Measurements from ENCODE around the gene ATP9A. TPM values are rescaled to one million over a fixed set of nuclear protein-coding genes. Genes with fewer than 3 reads are reported as not detected.
A peak's percentile ranks its signal among the peaks of the same experiment; 100 is the strongest.

ATP9A gene
- total RNA-seq, 1 experiment from 2014 or later: 18.6 TPM

DNA sequence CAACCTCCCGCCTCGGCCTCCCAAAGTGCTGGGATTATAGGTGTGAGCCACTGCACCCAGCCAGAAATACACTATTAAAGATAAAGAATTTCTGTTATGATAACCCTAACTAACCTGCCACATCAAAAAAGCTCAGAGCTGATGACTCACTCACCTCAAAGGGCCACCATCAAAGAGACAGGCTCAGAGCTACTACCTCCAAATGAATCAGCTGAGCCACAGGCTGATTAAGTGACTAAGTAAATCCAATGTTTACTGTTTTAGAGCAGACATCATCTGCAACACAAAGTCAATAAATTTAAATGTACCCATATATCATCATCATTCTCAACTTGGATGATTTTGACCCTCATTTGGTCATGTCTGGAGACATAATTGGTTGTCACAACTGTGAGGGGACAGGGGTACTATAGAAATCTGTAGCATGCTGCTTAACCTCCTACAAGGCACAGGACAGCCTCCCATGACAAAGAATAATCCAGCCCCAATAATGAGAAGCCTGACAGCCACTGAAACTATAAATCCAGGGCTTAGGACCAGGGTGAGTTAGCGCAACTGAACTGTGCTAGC lies 106.5 kb downstream of the ATP9A start:
- peaks cover 35% of the 10 kb centered on the region for H3F3A ChIP-seq (ENCODE audit: insufficient read depth, low read depth)
- CTCF ChIA-PET: interaction anchor here (0.7 kb wide), 2 partner anchors 39 to 81 kb away, joined by 4 to 9 read pairs; no protein-coding TSS in a partner anchor
- TF ChIP-seq, protein P1, sequence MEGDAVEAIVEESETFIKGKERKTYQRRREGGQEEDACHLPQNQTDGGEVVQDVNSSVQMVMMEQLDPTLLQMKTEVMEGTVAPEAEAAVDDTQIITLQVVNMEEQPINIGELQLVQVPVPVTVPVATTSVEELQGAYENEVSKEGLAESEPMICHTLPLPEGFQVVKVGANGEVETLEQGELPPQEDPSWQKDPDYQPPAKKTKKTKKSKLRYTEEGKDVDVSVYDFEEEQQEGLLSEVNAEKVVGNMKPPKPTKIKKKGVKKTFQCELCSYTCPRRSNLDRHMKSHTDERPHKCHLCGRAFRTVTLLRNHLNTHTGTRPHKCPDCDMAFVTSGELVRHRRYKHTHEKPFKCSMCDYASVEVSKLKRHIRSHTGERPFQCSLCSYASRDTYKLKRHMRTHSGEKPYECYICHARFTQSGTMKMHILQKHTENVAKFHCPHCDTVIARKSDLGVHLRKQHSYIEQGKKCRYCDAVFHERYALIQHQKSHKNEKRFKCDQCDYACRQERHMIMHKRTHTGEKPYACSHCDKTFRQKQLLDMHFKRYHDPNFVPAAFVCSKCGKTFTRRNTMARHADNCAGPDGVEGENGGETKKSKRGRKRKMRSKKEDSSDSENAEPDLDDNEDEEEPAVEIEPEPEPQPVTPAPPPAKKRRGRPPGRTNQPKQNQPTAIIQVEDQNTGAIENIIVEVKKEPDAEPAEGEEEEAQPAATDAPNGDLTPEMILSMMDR (conservative IDR thresholded peaks at IDR 0.05): no peak
- TF ChIP-seq EZH2 (IDR thresholded peaks at IDR 0.05; ENCODE audit: low read depth): no peak
- H3K9me3 ChIP-seq (ENCODE audit: insufficient read depth, low read depth): no peaks in the 10 kb centered on the region
- no peaks in the 10 kb centered on the region for H3K27me3 ChIP-seq (ENCODE audit: insufficient read depth, low read depth)
- H2AFZ ChIP-seq: no peak overlapping the region
- H3K4me2 ChIP-seq: peak overlapping the region; percentile 12; the same call in 1 of the 2 replicates
- no TSS peak for BruUV-seq (replicated peaks)
- POLR2A ChIA-PET (ENCODE audit: unreplicated experiment): no interaction called here
- no peaks in the 10 kb centered on the region for H4K20me1 ChIP-seq (ENCODE audit: insufficient read depth)
- DNase-seq: peak; percentile 16 to 93
- H3K27ac ChIP-seq: peak overlapping the region; percentile 51
- H3K4me3 ChIP-seq: no peak overlapping the region
- no peaks in the 10 kb centered on the region for H3K79me2 ChIP-seq (ENCODE audit: low read depth)
- no peaks in the 10 kb centered on the region for H3K9me2 ChIP-seq (ENCODE audit: insufficient read depth)
- H3K4me1 ChIP-seq (replicated peaks; ENCODE audit: insufficient read depth): peaks cover 44% of the 10 kb centered on the region
- intact Hi-C loops (cut with micrococcal nuclease; ENCODE audit: unreplicated experiment): no loop called here
- H3K36me3 ChIP-seq (ENCODE audit: low read depth): no peaks in the 10 kb centered on the region

DNA sequence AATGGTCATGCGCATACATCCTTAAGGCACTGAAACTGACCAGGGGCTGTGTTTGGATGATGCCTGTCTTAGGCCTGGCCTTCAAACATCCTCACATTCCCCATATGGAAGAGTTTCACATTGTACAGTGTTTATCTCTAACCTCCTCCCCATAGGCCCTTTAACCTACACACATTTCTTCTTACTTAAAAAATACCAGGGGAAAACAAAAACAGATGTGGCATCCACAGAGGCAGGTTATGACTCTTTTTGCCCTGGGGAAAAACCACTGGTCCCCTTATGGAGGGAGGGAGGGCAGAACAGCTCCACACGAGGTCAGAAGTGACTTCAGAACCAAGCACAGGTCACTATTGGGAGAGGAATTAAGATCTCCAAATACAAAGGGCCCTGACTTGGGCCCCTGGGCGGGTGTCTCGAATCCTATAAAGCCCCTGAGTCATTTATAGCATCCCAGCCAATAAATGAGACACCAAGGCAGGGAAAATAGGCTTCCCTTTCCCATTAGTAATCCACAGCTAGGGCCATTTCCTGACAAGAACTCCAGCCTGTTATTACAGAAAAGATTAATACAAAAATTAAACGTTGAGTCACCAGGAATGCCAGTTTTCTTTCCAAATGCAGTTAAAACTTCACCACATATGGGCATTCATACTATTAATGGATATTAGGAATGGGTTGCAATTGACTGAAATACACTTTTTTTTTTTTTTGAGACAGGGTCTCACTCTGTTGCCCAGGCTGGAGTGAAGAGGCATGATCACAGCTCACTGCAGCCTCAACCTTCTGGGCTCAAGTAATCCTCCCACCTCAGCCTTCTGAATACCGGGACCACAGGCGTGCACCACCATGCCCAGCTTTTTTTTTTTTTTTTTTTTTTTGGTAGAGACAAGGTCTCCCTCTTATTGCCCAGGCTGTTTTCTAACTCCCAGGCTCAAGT lies 107.2 kb downstream of the ATP9A start:
- H3K4me1 ChIP-seq (replicated peaks; ENCODE audit: insufficient read depth): peaks cover 41% of the 10 kb centered on the region
- H3K79me2 ChIP-seq (ENCODE audit: low read depth): no peaks in the 10 kb centered on the region
- H3K36me3 ChIP-seq (ENCODE audit: low read depth): no peaks in the 10 kb centered on the region
- no peaks in the 10 kb centered on the region for H3K9me3 ChIP-seq (ENCODE audit: insufficient read depth, low read depth)
- CTCF ChIA-PET: interaction anchor here (0.6 to 0.7 kb wide), 3 partner anchors 19 to 1072 kb away, joined by 3 to 9 read pairs (median 4); no protein-coding TSS in a partner anchor
- peak overlapping the region; percentile 12 for H3K4me2 ChIP-seq
- no peaks in the 10 kb centered on the region for H3K27me3 ChIP-seq (ENCODE audit: insufficient read depth, low read depth)
- DNase-seq: peak in 1 of 2 experiments; percentile 73
- BruUV-seq (replicated peaks): no TSS peak
- intact Hi-C loops (cut with micrococcal nuclease; ENCODE audit: unreplicated experiment): no loop called here
- TF ChIP-seq EZH2 (IDR thresholded peaks at IDR 0.05; ENCODE audit: low read depth): no peak
- TF ChIP-seq, protein P1 (conservative IDR thresholded peaks at IDR 0.05): no peak
- no peak overlapping the region for H3K4me3 ChIP-seq
- H4K20me1 ChIP-seq (ENCODE audit: insufficient read depth): no peaks in the 10 kb centered on the region
- H3F3A ChIP-seq (ENCODE audit: insufficient read depth, low read depth): peaks cover 35% of the 10 kb centered on the region
- no peaks in the 10 kb centered on the region for H3K9me2 ChIP-seq (ENCODE audit: insufficient read depth)
- POLR2A ChIA-PET (ENCODE audit: unreplicated experiment): interaction anchor here (0.6 kb wide), 1 partner anchor 42 kb away, joined by 7 read pairs; no protein-coding TSS in a partner anchor
- no peak overlapping the region for H2AFZ ChIP-seq
- peak overlapping the region; percentile 51 for H3K27ac ChIP-seq

DNA sequence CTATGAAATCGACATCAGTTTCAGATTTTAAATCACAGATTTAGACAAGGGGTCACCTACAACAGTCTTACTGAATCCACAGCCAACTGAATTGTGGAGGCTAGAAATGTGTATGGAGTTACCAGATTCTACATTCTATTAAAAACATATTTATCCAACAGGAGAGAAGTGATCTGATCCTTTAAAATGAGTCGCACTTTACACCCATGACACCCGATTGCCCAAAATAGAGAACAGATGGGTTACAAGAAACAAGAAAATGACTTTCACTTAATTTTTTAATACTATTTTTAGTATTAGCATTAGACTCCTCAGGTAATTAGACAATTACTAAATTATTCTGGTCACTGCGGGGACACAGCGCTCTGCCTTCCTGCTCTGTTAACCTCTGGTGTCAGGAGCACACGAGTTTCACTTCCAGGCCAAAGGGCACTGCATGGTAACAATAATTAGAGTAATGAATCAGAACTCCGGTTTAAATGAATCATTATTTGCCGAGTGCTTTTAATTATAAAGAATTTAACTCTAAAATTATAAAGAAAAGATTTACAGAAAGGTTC lies 108.6 kb downstream of the ATP9A start:
- Histone ChIP-seq H2AFZ (no peak overlapping the region), H3K36me3 (ENCODE audit: low read depth) (no peaks in the 10 kb centered on the region), H3K27ac (no peak overlapping the region), H4K20me1 (ENCODE audit: insufficient read depth) (no peaks in the 10 kb centered on the region), H3K9me3 (ENCODE audit: insufficient read depth, low read depth) (no peaks in the 10 kb centered on the region), H3K4me1 (replicated peaks; ENCODE audit: insufficient read depth) (peaks cover 37% of the 10 kb centered on the region), H3K9me2 (ENCODE audit: insufficient read depth) (no peaks in the 10 kb centered on the region), H3K4me2 (no peak overlapping the region), H3K79me2 (ENCODE audit: low read depth) (no peaks in the 10 kb centered on the region), H3K4me3 (no peak overlapping the region), H3K27me3 (ENCODE audit: insufficient read depth, low read depth) (no peaks in the 10 kb centered on the region), H3F3A (ENCODE audit: insufficient read depth, low read depth) (peaks cover 35% of the 10 kb centered on the region)
- intact Hi-C loops (cut with micrococcal nuclease; ENCODE audit: unreplicated experiment): no loop called here
- no peak for TF ChIP-seq EZH2 (IDR thresholded peaks at IDR 0.05; ENCODE audit: low read depth)
- TF ChIP-seq, protein P1 (conservative IDR thresholded peaks at IDR 0.05): no peak
- POLR2A ChIA-PET (ENCODE audit: unreplicated experiment): no interaction called here
- no TSS peak for BruUV-seq (replicated peaks)
- no peak for DNase-seq
- CTCF ChIA-PET: no interaction called here
